CD4-positive, alpha-beta T cell treated with Interleukin-15 for 4 hours (primary cell): ENCODE results near the gene WSB1.

Experiments
- DNase-seq: peaks from one replicate; pipeline ENCODE4 v3.0.0-alpha.2; 2020; ENCODE audit warnings: low spot score

Gene WSB1

GRCh38 chr17:27360507-27360906 lies 66.6 kb downstream of the WSB1 start:
- peak; percentile 16 for DNase-seq

- DNase-seq, result no peak
Measured at GRCh38 chr17:27361695-27362094, 67.8 kb downstream of the WSB1 start.

GRCh38 chr17:27362503-27362902 lies 68.6 kb downstream of the WSB1 start:
- no peak for DNase-seq

GRCh38 chr17:27362909-27363308 lies 69.0 kb downstream of the WSB1 start:
- DNase-seq, result no peak

- no peak for DNase-seq
Measured at GRCh38 chr17:27363326-27363725, 69.4 kb downstream of the WSB1 start.
